SU-DHL-6 (cell line): ENCODE results near the gene ABCA3.

Experiments used
- EZH2phosphoT487 ChIP-seq: fragments of 200-600 bp; sonication (generic), shearing (Covaris generic); conservative IDR thresholded peaks from 2 replicates; pipeline ENCODE4 v1.6.1; 2018; ENCODE audit warnings: mild to moderate bottlenecking, antibody characterized with exemption, low read length, moderate library complexity, mixed read lengths
- TF ChIP-seq, protein P1 (sequence below): fragments of 200-600 bp; sonication (generic); IDR thresholded peaks from one replicate; pipeline ENCODE4 v1.5.1; 2017; ENCODE audit warnings: antibody characterized with exemption, mild to moderate bottlenecking, low read length, moderate library complexity; ENCODE audit not compliant: insufficient read depth, poor library complexity, severe bottlenecking

DNA sequence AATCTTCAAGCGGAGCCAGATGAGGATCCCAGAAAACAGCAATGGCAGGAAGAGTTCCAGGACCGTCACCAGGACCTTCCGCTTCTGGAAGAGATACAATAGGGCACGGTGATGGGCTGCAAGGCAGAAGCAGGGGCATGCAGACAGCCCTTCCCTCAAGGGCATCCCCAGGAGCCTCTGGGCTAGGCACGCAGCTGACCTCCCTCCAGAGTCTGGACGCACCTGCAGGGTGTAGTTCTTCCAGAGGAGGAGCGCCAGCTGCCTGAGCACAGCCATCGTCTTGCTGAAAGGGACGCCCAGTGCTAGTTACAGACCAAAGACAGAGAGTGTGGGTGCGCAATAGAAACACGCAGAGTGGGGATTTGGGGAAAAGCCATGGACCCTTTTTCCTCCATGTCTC is 14.3 kb downstream of the ABCA3 start:
- TF ChIP-seq, protein P1, sequence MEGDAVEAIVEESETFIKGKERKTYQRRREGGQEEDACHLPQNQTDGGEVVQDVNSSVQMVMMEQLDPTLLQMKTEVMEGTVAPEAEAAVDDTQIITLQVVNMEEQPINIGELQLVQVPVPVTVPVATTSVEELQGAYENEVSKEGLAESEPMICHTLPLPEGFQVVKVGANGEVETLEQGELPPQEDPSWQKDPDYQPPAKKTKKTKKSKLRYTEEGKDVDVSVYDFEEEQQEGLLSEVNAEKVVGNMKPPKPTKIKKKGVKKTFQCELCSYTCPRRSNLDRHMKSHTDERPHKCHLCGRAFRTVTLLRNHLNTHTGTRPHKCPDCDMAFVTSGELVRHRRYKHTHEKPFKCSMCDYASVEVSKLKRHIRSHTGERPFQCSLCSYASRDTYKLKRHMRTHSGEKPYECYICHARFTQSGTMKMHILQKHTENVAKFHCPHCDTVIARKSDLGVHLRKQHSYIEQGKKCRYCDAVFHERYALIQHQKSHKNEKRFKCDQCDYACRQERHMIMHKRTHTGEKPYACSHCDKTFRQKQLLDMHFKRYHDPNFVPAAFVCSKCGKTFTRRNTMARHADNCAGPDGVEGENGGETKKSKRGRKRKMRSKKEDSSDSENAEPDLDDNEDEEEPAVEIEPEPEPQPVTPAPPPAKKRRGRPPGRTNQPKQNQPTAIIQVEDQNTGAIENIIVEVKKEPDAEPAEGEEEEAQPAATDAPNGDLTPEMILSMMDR, result no peak
- no peak for TF ChIP-seq EZH2phosphoT487
